Measurements from ENCODE around the gene NAT9. TPM values are rescaled to one million over a fixed set of nuclear protein-coding genes. Genes with fewer than 3 reads are reported as not detected.

Gene NAT9
- total RNA-seq, 4 donors from 2014 or later: 27.5 to 78.6 (median 43.2) TPM

GRCh38 chr17:74805591-74805991, 29.4 kb upstream of the NAT9 start:
- Histone ChIP-seq H3K4me1 (peaks cover 0 to 15% (median 2%) of the 10 kb centered on the region in 4 donors), H3K4me3 (no peak overlapping the region), H3K27me3 (no peaks in the 10 kb centered on the region), H3K9me3 (no peaks in the 10 kb centered on the region), H3K36me3 (peaks cover 0 to 69% (median 0%) of the 10 kb centered on the region in 3 donors), H3K27ac (no peak overlapping the region)
- TF ChIP-seq POLR2A (IDR thresholded peaks at IDR 0.05) (no peak), CTCF (IDR thresholded peaks at IDR 0.05) (no peak), EP300 (IDR thresholded peaks at IDR 0.05) (no peak)
- 74 to 85% methylated on average over 11 to 15 of the region's 15 CpGs for WGBS, 2 donors
- no peak for DNase-seq (ENCODE audit: low spot score in 2 of 2)

GRCh38 chr17:74804683-74805082, 28.5 kb upstream of the NAT9 start:
- DNase-seq (ENCODE audit: low spot score in 2 of 2): no peak
- 88 to 93% methylated on average over 6 to 7 of the region's 7 CpGs for WGBS, 2 donors
- no peaks in the 10 kb centered on the region for H3K9me3 ChIP-seq
- H3K27ac ChIP-seq: no peak overlapping the region
- H3K36me3 ChIP-seq: peaks cover 0 to 78% (median 0%) of the 10 kb centered on the region in 3 donors
- peaks cover 0 to 6% (median 0%) of the 10 kb centered on the region in 4 donors for H3K4me1 ChIP-seq
- H3K27me3 ChIP-seq: no peaks in the 10 kb centered on the region
- no peak overlapping the region for H3K4me3 ChIP-seq
- TF ChIP-seq CTCF (IDR thresholded peaks at IDR 0.05) (no peak), EP300 (IDR thresholded peaks at IDR 0.05) (no peak), POLR2A (IDR thresholded peaks at IDR 0.05) (no peak)

- no peaks in the 10 kb centered on the region for H3K27me3 ChIP-seq
- H3K27ac ChIP-seq: no peak overlapping the region
- WGBS, 2 donors: 76 to 77% methylated on average over 5 of the region's 5 CpGs
- no peak for DNase-seq (ENCODE audit: low spot score in 2 of 2)
- no peaks in the 10 kb centered on the region for H3K9me3 ChIP-seq
- TF ChIP-seq EP300 (IDR thresholded peaks at IDR 0.05) (no peak), CTCF (IDR thresholded peaks at IDR 0.05) (no peak), POLR2A (IDR thresholded peaks at IDR 0.05) (no peak)
- no peak overlapping the region for H3K4me3 ChIP-seq
- peaks cover 0 to 4% (median 0%) of the 10 kb centered on the region in 4 donors for H3K4me1 ChIP-seq
- H3K36me3 ChIP-seq: peaks cover 0 to 85% (median 0%) of the 10 kb centered on the region in 3 donors
Measured at GRCh38 chr17:74803971-74804370, 27.8 kb upstream of the NAT9 start.

- DNase-seq (ENCODE audit: low spot score in 2 of 2): no peak
- H3K9me3 ChIP-seq: no peaks in the 10 kb centered on the region
- no peak for TF ChIP-seq CTCF (IDR thresholded peaks at IDR 0.05)
- no peak for TF ChIP-seq EP300 (IDR thresholded peaks at IDR 0.05)
- no peak for TF ChIP-seq POLR2A (IDR thresholded peaks at IDR 0.05)
- no peak overlapping the region for H3K4me3 ChIP-seq
- peaks cover 0 to 4% (median 0%) of the 10 kb centered on the region in 4 donors for H3K4me1 ChIP-seq
- H3K27me3 ChIP-seq: no peaks in the 10 kb centered on the region
- no peak overlapping the region for H3K27ac ChIP-seq
- WGBS, 2 donors: 85 to 88% methylated on average over 12 of the region's 12 CpGs
- peaks cover 0 to 86% (median 0%) of the 10 kb centered on the region in 3 donors for H3K36me3 ChIP-seq
Measured at GRCh38 chr17:74803388-74803930, 27.3 kb upstream of the NAT9 start.

GRCh38 chr17:74801896-74802295, 25.8 kb upstream of the NAT9 start:
- H3K27me3 ChIP-seq: no peaks in the 10 kb centered on the region
- no peaks in the 10 kb centered on the region for H3K4me1 ChIP-seq
- TF ChIP-seq EP300 (IDR thresholded peaks at IDR 0.05) (no peak), POLR2A (IDR thresholded peaks at IDR 0.05) (no peak), CTCF (IDR thresholded peaks at IDR 0.05) (no peak)
- peaks cover 0 to 86% (median 0%) of the 10 kb centered on the region in 3 donors for H3K36me3 ChIP-seq
- 82 to 84% methylated on average over 7 to 8 of the region's 8 CpGs for WGBS, 2 donors
- H3K9me3 ChIP-seq: no peaks in the 10 kb centered on the region
- no peak for DNase-seq (ENCODE audit: low spot score in 2 of 2)
- no peak overlapping the region for H3K4me3 ChIP-seq
- no peak overlapping the region for H3K27ac ChIP-seq

Measured in tibial nerve (tissue), 4 donors.